Activated naive CD8-positive, alpha-beta T cell treated with anti-CD3 and anti-CD28 coated beads, Interleukin-2, amount 10 ng/mL, durations not matched to agents 7 days and 5 days (primary cell): ENCODE results near the gene ZNF565. TPM values are rescaled to one million over a fixed set of nuclear protein-coding genes. Genes with fewer than 3 reads are reported as not detected.

Source experiments
- ATAC-seq: fragments of 150-1000 bp; cut with Tn5 transposase; one replicate; pipeline ENCODE4 v1.10.0; 2021; ENCODE audit warnings: low read depth, moderate library complexity
- POLR2A ChIA-PET: fragments of 350-600 bp; sonication (Branson Sonifier 250); formaldehyde crosslinking; loops from one replicate; lab custom pipeline; 2021; ENCODE audit warnings: antibody characterized with exemption; lab: Charles Lee
- DNase-seq: peaks from one replicate; pipeline ENCODE4 v3.0.0; 2021
- H3K27ac Mint-ChIP-seq: one replicate; pipeline ENCODE4 v1.8.0; 2022; ENCODE audit warnings: mild to moderate bottlenecking, mixed read lengths
- H3K27me3 Mint-ChIP-seq: one replicate; pipeline ENCODE4 v1.8.0; 2022; ENCODE audit warnings: mild to moderate bottlenecking, moderate library complexity, mixed read lengths
- H3K36me3 Mint-ChIP-seq: one replicate; pipeline ENCODE4 v1.8.0; 2021; ENCODE audit warnings: mild to moderate bottlenecking, mixed read lengths
- H3K4me1 Mint-ChIP-seq: one replicate; pipeline ENCODE4 v1.8.0; 2021; ENCODE audit warnings: mixed read lengths
- H3K4me3 Mint-ChIP-seq: one replicate; pipeline ENCODE4 v1.8.0; 2022; ENCODE audit warnings: mild to moderate bottlenecking, moderate library complexity, mixed read lengths
- H3K9me3 Mint-ChIP-seq: one replicate; pipeline ENCODE4 v1.8.0; 2021; ENCODE audit warnings: mixed read lengths
- total RNA-seq, 2 experiments: library from RNA; stranded (reverse); gene quantifications; one replicate each; pipeline ENCODE4 v1.2.3, GENCODE V29; 2021

The ZNF565 gene
- 1 to 10 TPM; 4.2 to 5.2 TPM for total RNA-seq

GRCh38 chr19:36214386-36215275, at the start of gene ZNF565, which contains the start of gene ZNF146:
ZNF565 (minus strand) TSS chr19:36214665; CDS start chr19:36201985, 12,680 bp downstream.
ZNF146 (plus strand) TSS chr19:36215106; CDS start chr19:36236441, 21,335 bp downstream.
- ATAC-seq: peak; percentile 91
- no peaks in the 10 kb centered on the region for H3K27me3 Mint-ChIP-seq
- H3K36me3 Mint-ChIP-seq: peaks cover 21% of the 10 kb centered on the region
- H3K4me3 Mint-ChIP-seq: no peak within 1 kb of the TSS
- peaks cover 15% of the 10 kb centered on the region for H3K4me1 Mint-ChIP-seq
- DNase-seq: peak; percentile 95
- H3K9me3 Mint-ChIP-seq: peaks cover 1% of the 10 kb centered on the region
- no peak within 1 kb of the TSS for H3K27ac Mint-ChIP-seq
- POLR2A ChIA-PET: interaction anchor here (0.5 to 1.9 kb wide), 14 partner anchors 11 to 1380 kb away, joined by 3 to 14 read pairs (median 3); partner anchors contain the start of genes CAPNS1, POLR2I, TBCB and THAP8

- no peak overlapping the region for H3K27ac Mint-ChIP-seq
- H3K36me3 Mint-ChIP-seq: no peaks in the 10 kb centered on the region
- DNase-seq: no peak
Measured at GRCh38 chr19:36259211-36259610, 44.7 kb upstream of the ZNF565 start.

GRCh38 chr19:36258028-36258875, 43.8 kb upstream of the ZNF565 start:
- Mint-ChIP-seq H3K36me3 (no peaks in the 10 kb centered on the region), H3K9me3 (peaks cover 17% of the 10 kb centered on the region), H3K27me3 (no peaks in the 10 kb centered on the region), H3K4me1 (no peaks in the 10 kb centered on the region), H3K27ac (peak overlapping the region; percentile 8), H3K4me3 (no peak overlapping the region)
- POLR2A ChIA-PET: no interaction called here
- DNase-seq (no peak), ATAC-seq (no peak)

More at GRCh38 chr19:36259211-36259610, 44.7 kb upstream of the ZNF565 start:
- H3K9me3 Mint-ChIP-seq: peaks cover 19% of the 10 kb centered on the region
- H3K4me3 Mint-ChIP-seq: no peak overlapping the region
- H3K27me3 Mint-ChIP-seq: no peaks in the 10 kb centered on the region
- POLR2A ChIA-PET: no interaction called here
- no peaks in the 10 kb centered on the region for H3K4me1 Mint-ChIP-seq
- no peak for ATAC-seq

GRCh38 chr19:36257520-36257876, 43.0 kb upstream of the ZNF565 start:
- no peak overlapping the region for H3K4me3 Mint-ChIP-seq
- H3K36me3 Mint-ChIP-seq: no peaks in the 10 kb centered on the region
- H3K27ac Mint-ChIP-seq: no peak overlapping the region
- POLR2A ChIA-PET: no interaction called here
- H3K27me3 Mint-ChIP-seq: no peaks in the 10 kb centered on the region
- no peaks in the 10 kb centered on the region for H3K4me1 Mint-ChIP-seq
- no peak for DNase-seq
- peaks cover 14% of the 10 kb centered on the region for H3K9me3 Mint-ChIP-seq
- ATAC-seq: no peak

- no peak for DNase-seq
- H3K36me3 Mint-ChIP-seq: no peaks in the 10 kb centered on the region
- H3K4me3 Mint-ChIP-seq: no peak overlapping the region
- no peak for ATAC-seq
- H3K27me3 Mint-ChIP-seq: no peaks in the 10 kb centered on the region
- no peaks in the 10 kb centered on the region for H3K4me1 Mint-ChIP-seq
- POLR2A ChIA-PET: no interaction called here
- no peak overlapping the region for H3K27ac Mint-ChIP-seq
- H3K9me3 Mint-ChIP-seq: peaks cover 17% of the 10 kb centered on the region
Measured at GRCh38 chr19:36256853-36257519, 42.5 kb upstream of the ZNF565 start.

GRCh38 chr19:36256064-36256463, 41.6 kb upstream of the ZNF565 start:
- peaks cover 19% of the 10 kb centered on the region for H3K9me3 Mint-ChIP-seq
- H3K4me3 Mint-ChIP-seq: no peak overlapping the region
- no peaks in the 10 kb centered on the region for H3K36me3 Mint-ChIP-seq
- DNase-seq: no peak
- no peaks in the 10 kb centered on the region for H3K4me1 Mint-ChIP-seq
- no peak for ATAC-seq
- H3K27me3 Mint-ChIP-seq: no peaks in the 10 kb centered on the region
- POLR2A ChIA-PET: no interaction called here
- no peak overlapping the region for H3K27ac Mint-ChIP-seq

GRCh38 chr19:36255316-36255715, 40.9 kb upstream of the ZNF565 start:
- DNase-seq (no peak), ATAC-seq (no peak)
- no peaks in the 10 kb centered on the region for H3K4me1 Mint-ChIP-seq
- POLR2A ChIA-PET: no interaction called here
- no peak overlapping the region for H3K4me3 Mint-ChIP-seq
- no peaks in the 10 kb centered on the region for H3K27me3 Mint-ChIP-seq
- peaks cover 19% of the 10 kb centered on the region for H3K9me3 Mint-ChIP-seq
- no peaks in the 10 kb centered on the region for H3K36me3 Mint-ChIP-seq
- H3K27ac Mint-ChIP-seq: no peak overlapping the region

GRCh38 chr19:36254848-36255247, 40.4 kb upstream of the ZNF565 start:
- DNase-seq (no peak), ATAC-seq (no peak)
- H3K36me3 Mint-ChIP-seq: no peaks in the 10 kb centered on the region
- no peak overlapping the region for H3K4me3 Mint-ChIP-seq
- POLR2A ChIA-PET: no interaction called here
- no peaks in the 10 kb centered on the region for H3K27me3 Mint-ChIP-seq
- no peak overlapping the region for H3K27ac Mint-ChIP-seq
- H3K9me3 Mint-ChIP-seq: peaks cover 19% of the 10 kb centered on the region
- H3K4me1 Mint-ChIP-seq: no peaks in the 10 kb centered on the region

- Mint-ChIP-seq H3K36me3 (no peaks in the 10 kb centered on the region), H3K4me3 (no peak overlapping the region), H3K4me1 (no peaks in the 10 kb centered on the region), H3K27ac (no peak overlapping the region), H3K9me3 (peaks cover 21% of the 10 kb centered on the region), H3K27me3 (no peaks in the 10 kb centered on the region)
- no peak for ATAC-seq
- DNase-seq: no peak
- POLR2A ChIA-PET: no interaction called here
Measured at GRCh38 chr19:36252047-36252446, 37.6 kb upstream of the ZNF565 start.

GRCh38 chr19:36246006-36246481, 31.6 kb upstream of the ZNF565 start:
- Mint-ChIP-seq H3K4me3 (peak overlapping the region; percentile 53), H3K27ac (no peak overlapping the region)

GRCh38 chr19:36245210-36246005, 30.9 kb upstream of the ZNF565 start:
- no peak for ATAC-seq
- Mint-ChIP-seq H3K4me3 (no peak overlapping the region), H3K9me3 (peaks cover 21% of the 10 kb centered on the region), H3K36me3 (peaks cover 5% of the 10 kb centered on the region), H3K27ac (no peak overlapping the region), H3K4me1 (peaks cover 3% of the 10 kb centered on the region), H3K27me3 (peaks cover 3% of the 10 kb centered on the region)
- POLR2A ChIA-PET: no interaction called here
- no peak for DNase-seq

More at GRCh38 chr19:36246006-36246481, 31.6 kb upstream of the ZNF565 start:
- POLR2A ChIA-PET: no interaction called here
- no peak for ATAC-seq
- Mint-ChIP-seq H3K27me3 (peaks cover 3% of the 10 kb centered on the region), H3K9me3 (peaks cover 21% of the 10 kb centered on the region), H3K36me3 (peaks cover 5% of the 10 kb centered on the region), H3K4me1 (peaks cover 3% of the 10 kb centered on the region)
- no peak for DNase-seq

- Mint-ChIP-seq H3K4me3 (no peak overlapping the region), H3K9me3 (peaks cover 25% of the 10 kb centered on the region), H3K27me3 (peaks cover 3% of the 10 kb centered on the region), H3K36me3 (peaks cover 15% of the 10 kb centered on the region), H3K4me1 (peaks cover 3% of the 10 kb centered on the region), H3K27ac (no peak overlapping the region)
- no peak for DNase-seq
- no peak for ATAC-seq
- POLR2A ChIA-PET: no interaction called here
Measured at GRCh38 chr19:36244066-36244465, 29.6 kb upstream of the ZNF565 start.
